Nephron progenitor cell (in vitro differentiated cells): ENCODE data around the gene FOXP4.

Experiments
- DNase-seq: peaks from one replicate; pipeline ENCODE4 v3.0.0; 2021
- H3K27ac Mint-ChIP-seq: 2 replicates; pipeline ENCODE4 v1.8.0; 2021; ENCODE audit warnings: mild to moderate bottlenecking, moderate library complexity, mixed read lengths
- H3K27me3 Mint-ChIP-seq: 2 replicates; pipeline ENCODE4 v1.8.0; 2021; ENCODE audit warnings: mild to moderate bottlenecking, low read depth, mixed read lengths; ENCODE audit not compliant: poor library complexity
- H3K36me3 Mint-ChIP-seq: 2 replicates; pipeline ENCODE4 v1.8.0; 2021; ENCODE audit warnings: low read depth, mixed read lengths
- H3K4me1 Mint-ChIP-seq: 2 replicates; pipeline ENCODE4 v1.8.0; 2021; ENCODE audit warnings: mixed read lengths
- H3K4me3 Mint-ChIP-seq: 2 replicates; pipeline ENCODE4 v1.8.0; 2021; ENCODE audit warnings: mild to moderate bottlenecking, moderate library complexity, mixed read lengths
- H3K9me3 Mint-ChIP-seq: 2 replicates; pipeline ENCODE4 v1.8.0; 2021; ENCODE audit warnings: mild to moderate bottlenecking, moderate library complexity, mixed read lengths
- CTCF ChIP-seq: fragments of 200-600 bp; sonication (generic); IDR thresholded peaks from 2 replicates; pipeline ENCODE4 v1.5.0; 2021; ENCODE audit warnings: antibody characterized with exemption

The FOXP4 gene

GRCh38 chr6:41651246-41651961, 105.2 kb downstream of the FOXP4 start:
- Mint-ChIP-seq H3K27me3 (no peaks in the 10 kb centered on the region), H3K27ac (peak overlapping the region; percentile 81), H3K36me3 (peaks cover 52% of the 10 kb centered on the region), H3K4me3 (no peak overlapping the region), H3K9me3 (no peaks in the 10 kb centered on the region), H3K4me1 (peaks cover 69% of the 10 kb centered on the region)
- DNase-seq: no peak
- TF ChIP-seq CTCF: no peak
